Type B pancreatic cell (in vitro differentiated cells): ENCODE results near the gene PARD3. TPM values are rescaled to one million over a fixed set of nuclear protein-coding genes. Genes with fewer than 3 reads are reported as not detected.
A peak's percentile ranks its signal among the peaks of the same experiment; 100 is the strongest.

Experiments used
- DNase-seq: peaks from one replicate; pipeline ENCODE4 v3.0.0; 2021; ENCODE audit warnings: mixed read lengths; ENCODE audit not compliant: unreplicated experiment; ENCODE audit errors: extremely low spot score
- H3K27ac Mint-ChIP-seq: 2 replicates; pipeline ENCODE4 v1.8.0; 2021; ENCODE audit warnings: mild to moderate bottlenecking, mixed read lengths
- H3K27me3 Mint-ChIP-seq: 2 replicates; pipeline ENCODE4 v1.8.0; 2021; ENCODE audit warnings: mixed read lengths
- H3K36me3 Mint-ChIP-seq: 2 replicates; pipeline ENCODE4 v1.8.0; 2021; ENCODE audit warnings: mixed read lengths
- H3K4me1 Mint-ChIP-seq: one replicate; pipeline ENCODE4 v1.8.0; 2021; ENCODE audit warnings: mixed read lengths; ENCODE audit not compliant: unreplicated experiment
- H3K4me3 Mint-ChIP-seq: 2 replicates; pipeline ENCODE4 v1.8.0; 2021; ENCODE audit warnings: mild to moderate bottlenecking, mixed read lengths
- H3K9me3 Mint-ChIP-seq: 2 replicates; pipeline ENCODE4 v1.8.0; 2021; ENCODE audit warnings: mixed read lengths
- total RNA-seq: library from RNA; stranded (reverse); gene quantifications from 2 replicates; pipeline ENCODE4 v1.2.1, GENCODE V29; 2021; ENCODE audit warnings: low replicate concordance
- TF ChIP-seq, protein P1 (sequence below): fragments of 200-600 bp; sonication (generic); conservative IDR thresholded peaks from 2 replicates; pipeline ENCODE4 v1.5.0; 2021; ENCODE audit warnings: antibody characterized with exemption, mild to moderate bottlenecking

The PARD3 gene
- total RNA-seq, 1 donor from 2014 or later = 52.3 TPM

DNA sequence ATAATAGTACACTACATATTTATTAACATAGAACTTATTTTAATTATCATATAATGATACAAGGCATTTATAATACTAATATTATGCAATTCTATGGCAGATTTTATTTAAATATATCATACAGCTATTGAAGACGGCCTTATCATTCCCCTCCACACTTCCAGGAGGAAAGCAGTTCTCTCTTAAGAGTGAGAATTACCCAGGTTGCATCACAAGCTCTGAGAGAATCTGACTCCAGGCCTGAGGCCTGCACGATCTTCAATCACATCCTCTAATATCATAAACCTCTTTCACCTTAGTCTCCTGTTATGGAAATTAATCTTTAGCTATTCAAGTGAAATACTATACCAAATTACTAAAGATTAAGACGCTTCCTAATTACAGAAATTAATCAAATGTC lies 564.4 kb downstream of the PARD3 start:
- no peaks in the 10 kb centered on the region for H3K9me3 Mint-ChIP-seq
- DNase-seq = no peak
- H3K4me1 Mint-ChIP-seq = peaks cover 26% of the 10 kb centered on the region
- no peak overlapping the region for H3K4me3 Mint-ChIP-seq
- TF ChIP-seq, protein P1, sequence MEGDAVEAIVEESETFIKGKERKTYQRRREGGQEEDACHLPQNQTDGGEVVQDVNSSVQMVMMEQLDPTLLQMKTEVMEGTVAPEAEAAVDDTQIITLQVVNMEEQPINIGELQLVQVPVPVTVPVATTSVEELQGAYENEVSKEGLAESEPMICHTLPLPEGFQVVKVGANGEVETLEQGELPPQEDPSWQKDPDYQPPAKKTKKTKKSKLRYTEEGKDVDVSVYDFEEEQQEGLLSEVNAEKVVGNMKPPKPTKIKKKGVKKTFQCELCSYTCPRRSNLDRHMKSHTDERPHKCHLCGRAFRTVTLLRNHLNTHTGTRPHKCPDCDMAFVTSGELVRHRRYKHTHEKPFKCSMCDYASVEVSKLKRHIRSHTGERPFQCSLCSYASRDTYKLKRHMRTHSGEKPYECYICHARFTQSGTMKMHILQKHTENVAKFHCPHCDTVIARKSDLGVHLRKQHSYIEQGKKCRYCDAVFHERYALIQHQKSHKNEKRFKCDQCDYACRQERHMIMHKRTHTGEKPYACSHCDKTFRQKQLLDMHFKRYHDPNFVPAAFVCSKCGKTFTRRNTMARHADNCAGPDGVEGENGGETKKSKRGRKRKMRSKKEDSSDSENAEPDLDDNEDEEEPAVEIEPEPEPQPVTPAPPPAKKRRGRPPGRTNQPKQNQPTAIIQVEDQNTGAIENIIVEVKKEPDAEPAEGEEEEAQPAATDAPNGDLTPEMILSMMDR = no peak
- H3K27ac Mint-ChIP-seq = no peak overlapping the region
- H3K36me3 Mint-ChIP-seq = no peaks in the 10 kb centered on the region
- H3K27me3 Mint-ChIP-seq = no peaks in the 10 kb centered on the region

DNA sequence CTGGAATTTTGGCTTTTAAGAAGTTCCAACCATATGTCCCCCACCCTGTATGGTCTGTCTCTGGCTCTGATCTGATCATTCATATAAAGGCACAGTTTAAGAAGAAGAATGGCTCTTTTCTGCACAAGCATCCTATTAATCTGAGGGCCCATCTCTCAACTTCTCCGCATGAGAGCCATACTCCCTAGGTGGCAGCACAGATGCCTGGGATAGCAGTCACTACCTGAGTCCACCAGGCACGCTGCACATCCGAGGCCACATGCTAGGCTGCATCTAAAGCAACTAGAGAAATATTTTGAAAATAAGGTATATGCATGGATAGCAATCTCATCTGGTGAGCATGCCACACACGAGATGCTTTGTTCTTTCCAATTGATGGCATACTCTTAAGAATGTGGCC lies 565.5 kb downstream of the PARD3 start:
- no peaks in the 10 kb centered on the region for H3K27me3 Mint-ChIP-seq

DNA sequence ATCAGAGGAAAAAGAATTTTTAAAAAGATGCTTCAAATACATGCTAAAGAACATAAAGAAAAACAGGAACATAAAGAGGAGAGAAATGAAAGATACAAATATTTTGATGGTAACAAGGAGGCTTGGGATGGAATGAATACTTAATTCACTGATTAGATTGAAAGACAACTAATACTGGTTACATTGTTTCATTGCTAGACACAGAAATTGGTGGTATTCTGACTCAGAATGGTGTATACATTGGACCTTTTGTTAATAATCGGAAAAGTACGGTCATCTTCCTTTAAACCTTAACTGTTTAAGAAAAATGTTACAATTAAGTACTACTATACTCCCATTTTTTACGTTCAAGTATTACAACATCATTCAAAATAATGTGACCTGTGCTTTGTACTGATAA lies 567.5 kb downstream of the PARD3 start:
- H3K9me3 Mint-ChIP-seq = no peaks in the 10 kb centered on the region
- H3K36me3 Mint-ChIP-seq = no peaks in the 10 kb centered on the region
- TF ChIP-seq, protein P1 = no peak
- H3K27me3 Mint-ChIP-seq = no peaks in the 10 kb centered on the region
- H3K27ac Mint-ChIP-seq = no peak overlapping the region
- H3K4me1 Mint-ChIP-seq = peaks cover 22% of the 10 kb centered on the region
- H3K4me3 Mint-ChIP-seq = no peak overlapping the region
- DNase-seq = no peak

More for the DNA sequence above, 565.5 kb downstream of the PARD3 start:
- H3K4me1 Mint-ChIP-seq = peaks cover 23% of the 10 kb centered on the region
- TF ChIP-seq, protein P1 = peak; percentile 27
- H3K27ac Mint-ChIP-seq = no peak overlapping the region
- H3K4me3 Mint-ChIP-seq = no peak overlapping the region
- H3K9me3 Mint-ChIP-seq = no peaks in the 10 kb centered on the region
- H3K36me3 Mint-ChIP-seq = no peaks in the 10 kb centered on the region
- no peak for DNase-seq

DNA sequence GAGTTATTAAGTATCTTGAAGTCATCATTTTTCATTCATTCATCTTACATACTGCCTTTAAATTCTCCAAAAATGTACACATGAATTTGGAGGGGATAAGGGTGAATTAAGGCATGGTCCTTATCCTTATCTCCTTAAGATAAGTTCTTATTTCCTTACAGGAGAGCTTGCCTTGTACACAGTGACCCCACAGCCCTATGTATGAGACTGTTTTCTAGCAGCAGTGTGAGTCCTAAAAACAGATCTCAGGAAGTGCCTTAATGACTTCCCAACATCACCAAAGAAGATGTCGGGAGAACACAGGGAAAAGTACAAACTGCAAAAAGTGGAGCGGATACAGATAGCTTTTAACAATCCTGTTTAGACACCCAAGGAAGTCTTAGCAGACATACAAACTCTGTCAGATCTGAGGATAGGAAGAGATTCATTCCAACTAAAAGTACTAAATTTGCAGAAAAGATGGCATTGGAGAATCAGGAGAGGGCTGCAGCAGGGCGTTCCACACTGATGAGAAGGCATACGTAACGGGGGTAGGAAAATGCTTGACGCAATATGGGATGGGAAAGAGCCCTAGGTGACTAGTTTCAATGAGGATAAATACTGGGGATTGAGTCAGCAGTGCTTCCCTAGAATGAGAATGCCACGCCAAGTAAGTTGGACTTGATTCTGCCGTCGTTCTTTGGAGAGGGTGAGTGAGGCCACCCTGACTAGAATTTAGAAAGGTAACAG lies 570.2 kb downstream of the PARD3 start:
- no peaks in the 10 kb centered on the region for H3K9me3 Mint-ChIP-seq
- no peak overlapping the region for H3K27ac Mint-ChIP-seq
- no peaks in the 10 kb centered on the region for H3K36me3 Mint-ChIP-seq
- no peak overlapping the region for H3K4me3 Mint-ChIP-seq
- DNase-seq = no peak
- TF ChIP-seq, protein P1 = no peak
- peaks cover 20% of the 10 kb centered on the region for H3K4me1 Mint-ChIP-seq
- H3K27me3 Mint-ChIP-seq = no peaks in the 10 kb centered on the region

DNA sequence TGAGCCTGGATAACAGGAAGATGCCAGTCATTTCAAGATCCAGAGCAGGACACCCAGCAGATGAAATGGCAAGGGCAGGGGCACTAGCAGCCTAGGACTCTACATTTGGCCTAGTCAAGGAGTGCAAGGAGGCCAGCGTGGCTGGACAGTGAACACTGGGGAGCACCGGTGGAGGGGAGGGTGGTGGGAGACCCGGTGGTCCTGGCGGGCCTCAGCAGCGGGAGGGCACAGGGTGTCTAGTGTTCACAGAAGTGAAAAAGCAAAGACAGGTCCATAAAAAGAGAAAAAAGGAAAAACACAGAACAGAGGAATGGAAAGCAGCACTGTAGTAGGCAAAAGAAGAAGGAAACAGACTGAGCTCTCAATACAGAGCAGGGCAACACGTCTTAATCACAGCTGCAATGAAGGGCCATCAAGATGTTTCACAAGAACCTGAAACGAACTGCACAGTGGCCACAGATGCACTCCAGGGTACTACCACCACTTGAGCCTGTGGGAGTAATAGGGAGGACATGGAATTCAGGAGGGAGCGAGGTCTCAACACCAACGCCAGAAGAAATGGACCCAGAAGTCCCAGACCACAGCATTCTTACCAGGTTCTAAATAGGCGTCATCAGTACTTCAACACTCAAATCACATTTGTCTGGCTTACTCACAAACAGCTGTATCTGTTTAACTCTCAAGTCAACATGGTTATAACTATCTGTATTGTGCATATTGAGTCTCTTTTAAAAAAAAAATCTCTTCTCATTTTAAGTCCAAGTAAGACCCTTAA lies 573.7 kb downstream of the PARD3 start:
- peaks cover 2% of the 10 kb centered on the region for H3K27me3 Mint-ChIP-seq
- DNase-seq = no peak
- H3K27ac Mint-ChIP-seq = peak overlapping the region; percentile 42
- H3K4me1 Mint-ChIP-seq = peaks cover 25% of the 10 kb centered on the region
- no peaks in the 10 kb centered on the region for H3K9me3 Mint-ChIP-seq
- no peaks in the 10 kb centered on the region for H3K36me3 Mint-ChIP-seq
- H3K4me3 Mint-ChIP-seq = no peak overlapping the region
- TF ChIP-seq, protein P1 = no peak
